ENCODE results near the gene PHACTR3. TPM values are rescaled to one million over a fixed set of nuclear protein-coding genes. Genes with fewer than 3 reads are reported as not detected.

The PHACTR3 gene
- total RNA-seq, 4 donors from 2014 or later = 0.54 to 0.81 (median 0.59) TPM; not detected in 1

- no peak for TF ChIP-seq CTCF (IDR thresholded peaks at IDR 0.05)
- TF ChIP-seq POLR2A (IDR thresholded peaks at IDR 0.05) = no peak
- TF ChIP-seq EP300 (IDR thresholded peaks at IDR 0.05) = no peak
- TF ChIP-seq POLR2AphosphoS5 (IDR thresholded peaks at IDR 0.05) = no peak
- H3K27me3 ChIP-seq = peaks cover 45% of the 10 kb centered on the region
- H3K9me3 ChIP-seq = no peaks in the 10 kb centered on the region
- ATAC-seq = no peak
- H3K36me3 ChIP-seq = no peaks in the 10 kb centered on the region
- H3K27ac ChIP-seq = no peak overlapping the region
- no peak overlapping the region for H3K4me3 ChIP-seq
- WGBS, 2 donors (ENCODE audit: low coverage in 1 of 2) = 67 to 90% methylated on average over 2 to 6 of the region's 9 CpGs
- H3K4me1 ChIP-seq = peaks cover 0 to 35% (median 0%) of the 10 kb centered on the region in 3 donors
These were observed 23.3 kb upstream of the PHACTR3 start for GRCh38 chr20:59580991-59581401.

- Histone ChIP-seq H3K36me3 (no peaks in the 10 kb centered on the region), H3K4me1 (peaks cover 0 to 27% (median 0%) of the 10 kb centered on the region in 3 donors), H3K27me3 (peaks cover 40% of the 10 kb centered on the region), H3K9me3 (peaks cover 0 to under 1% (median 0%) of the 10 kb centered on the region in 3 donors), H3K4me3 (no peak overlapping the region), H3K27ac (no peak overlapping the region)
- no peak for ATAC-seq
- no peak for TF ChIP-seq POLR2A (IDR thresholded peaks at IDR 0.05)
- 77 to 83% methylated on average over 8 to 11 of the region's 13 CpGs for WGBS, 2 donors (ENCODE audit: low coverage in 1 of 2)
These were observed 22.2 kb upstream of the PHACTR3 start for GRCh38 chr20:59581993-59582679.

- Histone ChIP-seq H3K9me3 (peaks cover 0 to 8% (median 0%) of the 10 kb centered on the region in 3 donors), H3K4me1 (peaks cover 0 to 21% (median 0%) of the 10 kb centered on the region in 3 donors), H3K4me3 (no peak overlapping the region), H3K27ac (no peak overlapping the region), H3K36me3 (no peaks in the 10 kb centered on the region), H3K27me3 (peaks cover 37% of the 10 kb centered on the region)
- TF ChIP-seq CTCF (IDR thresholded peaks at IDR 0.05) (no peak), POLR2AphosphoS5 (IDR thresholded peaks at IDR 0.05) (peak; percentile 26)
- ATAC-seq = peak; percentile 49
- WGBS, 2 donors (ENCODE audit: low coverage in 1 of 2) = 69 to 84% methylated on average over 3 to 8 of the region's 31 CpGs
These were observed 20.7 kb upstream of the PHACTR3 start for GRCh38 chr20:59583428-59584277.

- WGBS, 2 donors (ENCODE audit: low coverage in 1 of 2) = 84 to 92% methylated on average over 12 to 14 of the region's 15 CpGs
- Histone ChIP-seq H3K36me3 (no peaks in the 10 kb centered on the region), H3K4me3 (no peak overlapping the region), H3K9me3 (peaks cover 0 to 8% (median 0%) of the 10 kb centered on the region in 3 donors), H3K27me3 (peaks cover 37% of the 10 kb centered on the region), H3K27ac (no peak overlapping the region), H3K4me1 (peaks cover 0 to 21% (median 0%) of the 10 kb centered on the region in 3 donors)
- no peak for ATAC-seq
- TF ChIP-seq CTCF (IDR thresholded peaks at IDR 0.05) = no peak
- no peak for TF ChIP-seq POLR2A (IDR thresholded peaks at IDR 0.05)
These were observed 19.9 kb upstream of the PHACTR3 start for GRCh38 chr20:59584278-59584925.

GRCh38 chr20:59585714-59586409 is 18.5 kb upstream of the PHACTR3 start:
- peaks cover 26% of the 10 kb centered on the region for H3K27me3 ChIP-seq
- 63 to 93% methylated on average over 9 to 12 of the region's 16 CpGs for WGBS, 2 donors (ENCODE audit: low coverage in 1 of 2)
- H3K27ac ChIP-seq = no peak overlapping the region
- H3K4me3 ChIP-seq = no peak overlapping the region
- TF ChIP-seq CTCF (IDR thresholded peaks at IDR 0.05) = no peak
- TF ChIP-seq EP300 (IDR thresholded peaks at IDR 0.05) = no peak
- TF ChIP-seq POLR2A (IDR thresholded peaks at IDR 0.05) = no peak
- TF ChIP-seq POLR2AphosphoS5 (IDR thresholded peaks at IDR 0.05) = no peak
- peaks cover 0 to 8% (median 0%) of the 10 kb centered on the region in 3 donors for H3K9me3 ChIP-seq
- H3K4me1 ChIP-seq = peaks cover 0 to 11% (median 0%) of the 10 kb centered on the region in 3 donors
- no peaks in the 10 kb centered on the region for H3K36me3 ChIP-seq
- ATAC-seq = no peak

All from gastroesophageal sphincter (tissue), 4 donors.